GM23248 (cell line): Measurements from ENCODE around the gene LMO1. TPM values are rescaled to one million over a fixed set of nuclear protein-coding genes. Genes with fewer than 3 reads are reported as not detected.
A peak's percentile ranks its signal among the peaks of the same experiment; 100 is the strongest.

Experiments
- DNase-seq: peaks from one replicate; pipeline ENCODE4 v3.0.0-alpha.2; 2015
- H2AFZ ChIP-seq: fragments of 200-600 bp; sonication (generic); 2 replicates; pipeline ENCODE4 v1.6.1; 2016; ENCODE audit warnings: antibody characterized with exemption
- H3F3A ChIP-seq: fragments of 200-600 bp; sonication (generic); 2 replicates; pipeline ENCODE4 v1.6.1; 2016; ENCODE audit warnings: mild to moderate bottlenecking, antibody characterized with exemption, mixed run types; ENCODE audit not compliant: insufficient read depth
- H3K27ac ChIP-seq: fragments of 200-600 bp; sonication (generic); 2 replicates; pipeline ENCODE4 v1.5.1; 2016; ENCODE audit warnings: mild to moderate bottlenecking
- H3K27me3 ChIP-seq: fragments of 200-600 bp; sonication (generic); replicated peaks from 2 replicates; pipeline ENCODE4 v1.6.1; 2016; ENCODE audit warnings: mild to moderate bottlenecking; ENCODE audit not compliant: insufficient read depth
- H3K36me3 ChIP-seq: fragments of 200-600 bp; sonication (generic); 2 replicates; pipeline ENCODE4 v1.6.1; 2016; ENCODE audit warnings: low read depth, mild to moderate bottlenecking
- H3K4me1 ChIP-seq: fragments of 200-600 bp; sonication (generic); 2 replicates; pipeline ENCODE4 v1.6.1; 2016; ENCODE audit warnings: mild to moderate bottlenecking; ENCODE audit not compliant: insufficient read depth
- H3K4me2 ChIP-seq: fragments of 200-600 bp; sonication (generic); one replicate; pipeline ENCODE4 v1.6.1; 2016; ENCODE audit warnings: mild to moderate bottlenecking; ENCODE audit not compliant: unreplicated experiment
- H3K4me3 ChIP-seq: fragments of 200-600 bp; sonication (generic); 2 replicates; pipeline ENCODE4 v1.5.1; 2016; ENCODE audit warnings: mild to moderate bottlenecking
- H3K79me2 ChIP-seq: fragments of 200-600 bp; sonication (generic); 2 replicates; pipeline ENCODE4 v1.6.1; 2016; ENCODE audit warnings: mild to moderate bottlenecking; ENCODE audit not compliant: insufficient read depth
- H3K9ac ChIP-seq: fragments of 200-600 bp; sonication (generic); 2 replicates; pipeline ENCODE4 v1.6.1; 2016; ENCODE audit warnings: mild to moderate bottlenecking
- H3K9me2 ChIP-seq: fragments of 200-600 bp; sonication (generic); 2 replicates; pipeline ENCODE4 v1.6.1; 2016; ENCODE audit warnings: mixed run types, mild to moderate bottlenecking, moderate library complexity; ENCODE audit not compliant: insufficient read depth
- H3K9me3 ChIP-seq: fragments of 200-600 bp; sonication (generic); one replicate; pipeline ENCODE4 v1.6.1; 2017; ENCODE audit warnings: low read depth
- H4K20me1 ChIP-seq: fragments of 200-600 bp; sonication (generic); 2 replicates; pipeline ENCODE4 v1.6.0; 2016; ENCODE audit not compliant: insufficient read depth
- EZH2 ChIP-seq: fragments of 200-600 bp; sonication (generic); IDR thresholded peaks from 2 replicates; pipeline ENCODE4 v1.6.1; 2018; ENCODE audit warnings: antibody characterized with exemption, mild to moderate bottlenecking; ENCODE audit not compliant: insufficient read depth, poor library complexity, severe bottlenecking
- EZH2phosphoT487 ChIP-seq: fragments of 200-600 bp; sonication (generic); IDR thresholded peaks from 2 replicates; pipeline ENCODE4 v1.6.1; 2018; ENCODE audit warnings: antibody characterized with exemption, moderate library complexity, mild to moderate bottlenecking, low read depth; ENCODE audit not compliant: insufficient read depth
- WGBS, 2 experiments: methylation state at CpG; one replicate each; pipeline ENCODE4 v1.1.6; 2015 to 2017; ENCODE audit warnings: low lambda C conversion rate in 2 of 2, low coverage in 1 of 2; ENCODE audit errors: missing lambda C conversion rate in 2 of 2; 5-methylcytosine and 5-hydroxymethylcytosine counted together
- in situ Hi-C: fragments of 300-500 bp; cut with MboI; formaldehyde crosslinking; loops from 2 replicates; pipeline ENCODE4 v1.15.0; 2020
- polyA plus RNA-seq: library from polyadenylated mRNA; unstranded; fragments of >200 nt; fragmentation: Nextera tagmentation; extraction: Ambion mirVana; gene quantifications from 2 replicates; pipeline ENCODE4 v1.2.1, GENCODE V29; 2016
- total RNA-seq: library from RNA; depleted of rRNA; stranded (reverse); fragments of >200 nt; shearing (Covaris generic); gene quantifications from 2 replicates; pipeline ENCODE4 v1.2.3, GENCODE V29; 2014

The LMO1 gene
- total and polyA plus RNA-seq, 2 experiments from 2014 or later = not detected

GRCh38 chr11:8242499-8243280 lies 21.0 kb downstream of the LMO1 start:
- Histone ChIP-seq H3K27me3 (peaks cover 52% of the 10 kb centered on the region), H3K27ac (no peak overlapping the region), H3K9me2 (no peaks in the 10 kb centered on the region), H3K36me3 (no peaks in the 10 kb centered on the region), H3K4me1 (no peaks in the 10 kb centered on the region), H3K9ac (no peak overlapping the region), H3K4me2 (no peak overlapping the region), H3F3A (no peaks in the 10 kb centered on the region), H3K4me3 (no peak overlapping the region), H3K79me2 (no peaks in the 10 kb centered on the region), H3K9me3 (no peaks in the 10 kb centered on the region), H2AFZ (no peak overlapping the region), H4K20me1 (no peaks in the 10 kb centered on the region)
- DNase-seq = no peak
- 34 to 38% methylated on average over 18 to 19 of the region's 19 CpGs for WGBS, 2 experiments
- in situ Hi-C loops = loop anchor here (25.0 kb wide), 2 partner anchors 320 to 720 kb away; partner anchors contain the start of gene TMEM9B
- no peak for TF ChIP-seq EZH2
- TF ChIP-seq EZH2phosphoT487 = no peak

GRCh38 chr11:8242118-8242475 lies 21.6 kb downstream of the LMO1 start:
- Histone ChIP-seq H3K9ac (no peak overlapping the region), H3K4me1 (no peaks in the 10 kb centered on the region), H3K9me3 (no peaks in the 10 kb centered on the region), H3F3A (no peaks in the 10 kb centered on the region), H3K4me2 (no peak overlapping the region), H3K9me2 (no peaks in the 10 kb centered on the region), H3K27ac (no peak overlapping the region), H3K27me3 (peaks cover 52% of the 10 kb centered on the region), H3K4me3 (no peak overlapping the region), H3K79me2 (no peaks in the 10 kb centered on the region), H4K20me1 (no peaks in the 10 kb centered on the region), H3K36me3 (no peaks in the 10 kb centered on the region), H2AFZ (no peak overlapping the region)
- 27 to 29% methylated on average over 3 of the region's 3 CpGs for WGBS, 2 experiments
- no peak for DNase-seq
- in situ Hi-C loops = loop anchor here (25.0 kb wide), 2 partner anchors 320 to 720 kb away; partner anchors contain the start of gene TMEM9B
- TF ChIP-seq EZH2 (no peak), EZH2phosphoT487 (no peak)

GRCh38 chr11:8241373-8242117 lies 22.1 kb downstream of the LMO1 start:
- Histone ChIP-seq H3K4me1 (no peaks in the 10 kb centered on the region), H3K9me2 (no peaks in the 10 kb centered on the region), H2AFZ (no peak overlapping the region), H4K20me1 (no peaks in the 10 kb centered on the region), H3K9me3 (no peaks in the 10 kb centered on the region), H3K4me2 (no peak overlapping the region), H3K79me2 (no peaks in the 10 kb centered on the region), H3F3A (no peaks in the 10 kb centered on the region), H3K27ac (no peak overlapping the region), H3K27me3 (peaks cover 52% of the 10 kb centered on the region), H3K9ac (no peak overlapping the region), H3K36me3 (no peaks in the 10 kb centered on the region), H3K4me3 (no peak overlapping the region)
- in situ Hi-C loops = loop anchor here (25.0 kb wide), 2 partner anchors 321 to 721 kb away; partner anchors contain the start of gene TMEM9B
- TF ChIP-seq EZH2phosphoT487 (no peak), EZH2 (no peak)
- DNase-seq = no peak

- Histone ChIP-seq H3K27me3 (peaks cover 41% of the 10 kb centered on the region), H2AFZ (no peak overlapping the region), H4K20me1 (no peaks in the 10 kb centered on the region), H3K27ac (no peak overlapping the region), H3F3A (no peaks in the 10 kb centered on the region), H3K4me1 (no peaks in the 10 kb centered on the region), H3K4me2 (no peak overlapping the region), H3K9ac (no peak overlapping the region), H3K4me3 (no peak overlapping the region), H3K79me2 (no peaks in the 10 kb centered on the region), H3K36me3 (no peaks in the 10 kb centered on the region), H3K9me3 (no peaks in the 10 kb centered on the region), H3K9me2 (no peaks in the 10 kb centered on the region)
- TF ChIP-seq EZH2 = no peak
- TF ChIP-seq EZH2phosphoT487 = no peak
- in situ Hi-C loops = loop anchor here (25.0 kb wide), 2 partner anchors 323 to 723 kb away; partner anchors contain the start of gene TMEM9B
- DNase-seq = peak; percentile 30
- WGBS, 2 experiments = 21 to 29% methylated on average over 6 of the region's 6 CpGs
Measured at GRCh38 chr11:8239536-8240228, 24.0 kb downstream of the LMO1 start.
